ENCODE measurements around the gene FARP1.

The FARP1 gene

DNA sequence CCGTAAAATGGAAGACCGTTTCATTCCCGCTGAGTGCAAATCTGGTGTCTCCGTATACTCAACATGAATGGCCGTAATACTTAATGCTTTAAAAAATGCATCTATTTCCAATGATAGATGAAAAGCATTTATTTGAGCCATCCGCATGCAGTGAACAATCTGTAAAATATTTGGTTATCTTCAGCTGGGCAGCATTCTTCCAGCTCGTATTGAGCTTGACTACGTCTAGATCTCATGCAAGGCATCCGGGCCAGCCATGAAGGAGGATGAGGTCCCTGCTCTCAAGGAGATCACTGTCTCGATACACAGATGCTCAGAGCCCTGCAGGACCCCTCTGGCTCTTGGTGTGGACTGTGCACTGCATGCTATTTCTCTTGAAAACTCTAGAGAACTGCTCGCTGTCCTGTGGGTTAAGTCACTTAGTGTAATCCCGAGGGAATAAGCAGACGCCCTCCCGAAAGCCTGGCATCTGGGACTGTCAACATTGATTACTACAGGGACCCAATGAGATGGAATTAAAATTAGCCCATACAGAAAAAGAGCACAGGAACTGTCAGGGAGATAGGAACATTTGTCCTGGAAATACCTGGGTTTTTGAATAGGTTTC, 146.5 kb downstream of the FARP1 start:
- DNase-seq = no peak

DNA sequence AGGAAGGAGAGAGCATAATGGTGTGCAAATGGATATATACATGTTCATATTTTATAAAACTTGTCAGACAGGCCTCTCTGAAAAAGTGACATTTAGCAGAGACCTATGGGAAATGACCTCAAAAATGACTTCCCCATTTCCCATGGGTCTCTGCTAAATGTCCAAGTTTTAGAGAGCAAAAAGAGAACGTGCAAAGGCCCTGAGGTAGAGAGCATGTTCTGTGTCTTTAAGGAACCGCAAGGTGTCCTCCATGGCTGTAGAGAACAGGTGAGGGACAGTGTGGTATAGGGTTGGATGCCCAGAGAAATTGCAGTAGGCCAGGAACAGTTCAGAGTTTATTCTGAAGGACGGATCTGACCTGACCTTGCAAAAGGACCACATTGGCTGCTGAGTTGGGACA, 147.4 kb downstream of the FARP1 start:
- DNase-seq = no peak

DNA sequence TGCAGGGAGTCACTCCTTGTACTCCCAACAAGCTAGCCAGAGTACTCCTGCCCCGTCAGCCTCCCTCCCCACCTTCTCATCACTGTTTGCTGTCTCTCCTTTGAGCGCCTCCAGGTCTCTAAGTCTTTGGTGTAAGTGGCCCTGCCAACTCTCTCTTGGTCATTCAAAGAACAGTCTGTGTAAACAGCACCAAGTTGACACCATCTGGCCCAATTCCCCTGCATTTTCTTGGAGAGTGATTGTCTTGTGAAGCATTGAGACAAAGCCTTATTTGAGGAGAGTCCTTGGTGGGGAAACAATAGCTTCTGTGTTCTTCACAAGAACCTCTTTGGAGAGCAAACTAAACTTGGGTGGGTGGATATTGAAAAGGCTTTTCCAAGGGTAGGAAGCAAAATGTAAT, 148.8 kb downstream of the FARP1 start:
- no peak for DNase-seq

DNA sequence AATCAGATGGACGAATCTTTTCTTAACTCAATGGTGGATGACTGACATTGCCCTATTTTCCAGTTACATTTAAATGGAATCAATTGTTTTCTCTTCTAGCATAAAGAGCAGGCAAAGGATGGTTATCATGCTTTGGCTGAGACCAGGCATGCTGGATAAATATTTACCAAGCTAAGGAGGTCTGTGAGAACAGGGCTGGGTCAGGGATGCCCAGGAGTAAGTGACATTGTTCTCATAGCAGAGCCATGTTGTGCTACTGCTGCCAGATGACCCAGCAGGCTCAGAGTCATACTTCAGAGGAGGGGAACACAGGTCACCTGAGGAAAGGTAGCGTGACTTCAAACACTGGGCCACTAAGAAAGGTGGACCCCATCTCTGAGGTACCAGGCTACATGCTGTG, 150.2 kb downstream of the FARP1 start:
- DNase-seq = no peak

DNA sequence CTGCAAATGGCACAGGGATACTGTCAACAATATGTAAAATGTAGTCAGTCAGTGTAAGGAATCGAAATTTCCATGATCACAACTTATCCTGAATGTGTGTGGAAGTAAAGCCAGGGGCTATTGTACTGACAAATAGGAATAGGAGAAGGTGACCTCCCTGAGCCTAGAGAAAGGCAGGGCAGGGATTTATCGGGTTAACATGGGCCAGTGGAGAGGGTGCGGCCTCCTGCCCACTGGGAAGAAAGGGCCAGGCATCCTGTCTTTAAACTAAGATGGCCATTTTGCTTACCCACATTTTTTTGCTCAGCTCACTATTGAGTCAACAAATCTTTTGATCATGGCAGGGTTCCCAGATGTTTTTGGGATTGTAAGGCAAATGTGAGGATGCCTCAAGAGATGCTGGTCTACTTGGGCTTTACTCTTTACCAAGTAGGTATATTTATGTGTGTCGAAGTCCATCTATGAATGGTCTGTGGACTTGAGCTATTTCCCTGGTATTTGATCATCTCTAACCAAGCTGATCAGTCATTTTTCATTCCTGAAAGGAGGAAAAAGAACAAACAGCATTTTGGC, 150.8 kb downstream of the FARP1 start:
- no peak for DNase-seq

DNA sequence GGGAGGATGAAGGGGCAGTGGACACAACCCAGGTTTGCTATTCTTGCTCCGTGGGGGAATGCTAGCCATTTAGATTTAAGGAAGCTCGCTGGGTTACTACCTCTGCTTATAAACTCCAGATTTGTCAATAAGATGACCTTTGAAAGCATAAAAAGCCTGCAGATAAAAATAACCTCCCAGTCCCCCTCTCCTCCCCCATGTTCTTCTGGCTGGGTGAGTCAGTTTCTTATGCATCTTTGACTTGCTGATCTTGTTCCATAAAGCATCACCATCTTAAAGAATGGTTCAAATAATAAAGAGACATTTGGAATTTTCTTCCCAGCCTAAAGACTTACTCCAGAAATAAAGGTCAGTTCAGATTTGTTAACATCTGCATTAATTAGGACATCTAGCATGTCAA, 152.5 kb downstream of the FARP1 start:
- no peak for DNase-seq

DNA sequence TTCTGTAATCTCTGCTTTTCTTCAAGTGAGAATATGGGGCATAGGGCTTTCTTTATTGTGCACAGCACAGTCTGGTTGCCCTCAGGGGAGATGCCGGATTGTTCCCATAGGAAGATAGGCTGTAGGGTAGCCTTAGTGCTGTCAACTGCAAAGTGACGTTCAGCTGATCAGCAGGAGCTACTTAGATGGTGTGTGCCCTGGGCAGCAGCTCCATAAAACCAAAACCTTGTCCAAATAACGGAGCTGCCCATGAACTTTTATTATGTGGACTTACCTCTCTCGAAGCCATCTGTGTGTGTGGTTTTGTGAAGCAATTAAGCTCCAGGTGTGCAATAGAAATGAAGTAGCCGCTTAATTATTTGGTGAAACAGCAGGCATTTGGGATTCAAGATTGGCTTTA, 154.2 kb downstream of the FARP1 start:
- no peak for DNase-seq

DNA sequence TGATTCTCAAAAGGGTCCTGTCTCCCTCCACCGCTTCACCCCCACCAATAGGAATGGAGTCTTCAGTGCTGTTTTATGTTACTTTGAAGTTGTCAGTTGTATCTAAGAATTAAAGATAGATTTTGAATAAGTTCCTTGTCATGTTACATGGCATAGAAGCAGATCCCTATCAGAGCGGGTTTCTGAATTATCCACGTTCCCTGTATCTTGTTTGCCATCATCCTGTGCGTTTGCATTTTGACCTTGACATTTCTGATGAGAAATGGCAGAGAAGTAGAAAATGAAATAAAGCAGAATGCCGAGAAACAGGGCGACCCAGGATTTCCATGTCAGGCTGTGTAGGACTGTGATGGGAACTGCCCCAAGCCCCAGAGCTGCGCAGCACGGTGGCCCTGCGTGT, 154.9 kb downstream of the FARP1 start:
- no peak for DNase-seq

DNA sequence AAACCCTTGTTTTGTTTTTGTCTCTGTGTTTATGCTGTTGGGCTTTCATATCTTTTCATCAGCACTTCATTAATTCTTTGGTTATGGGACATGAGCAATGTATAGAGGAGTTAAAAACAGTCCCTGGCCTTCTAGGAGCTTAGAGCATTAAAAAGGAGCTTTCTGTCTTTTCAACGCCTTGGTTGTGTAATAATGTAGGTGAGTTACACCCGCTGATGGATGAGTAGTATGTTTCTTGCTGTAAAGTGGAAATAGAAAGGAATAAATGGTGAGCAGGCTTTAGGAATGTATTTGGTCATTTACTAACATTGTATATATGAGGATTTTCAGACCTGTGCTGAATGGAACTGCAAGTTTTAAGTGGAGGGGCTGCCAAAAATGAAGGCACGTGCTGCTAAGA, 155.7 kb downstream of the FARP1 start:
- DNase-seq = no peak

DNA sequence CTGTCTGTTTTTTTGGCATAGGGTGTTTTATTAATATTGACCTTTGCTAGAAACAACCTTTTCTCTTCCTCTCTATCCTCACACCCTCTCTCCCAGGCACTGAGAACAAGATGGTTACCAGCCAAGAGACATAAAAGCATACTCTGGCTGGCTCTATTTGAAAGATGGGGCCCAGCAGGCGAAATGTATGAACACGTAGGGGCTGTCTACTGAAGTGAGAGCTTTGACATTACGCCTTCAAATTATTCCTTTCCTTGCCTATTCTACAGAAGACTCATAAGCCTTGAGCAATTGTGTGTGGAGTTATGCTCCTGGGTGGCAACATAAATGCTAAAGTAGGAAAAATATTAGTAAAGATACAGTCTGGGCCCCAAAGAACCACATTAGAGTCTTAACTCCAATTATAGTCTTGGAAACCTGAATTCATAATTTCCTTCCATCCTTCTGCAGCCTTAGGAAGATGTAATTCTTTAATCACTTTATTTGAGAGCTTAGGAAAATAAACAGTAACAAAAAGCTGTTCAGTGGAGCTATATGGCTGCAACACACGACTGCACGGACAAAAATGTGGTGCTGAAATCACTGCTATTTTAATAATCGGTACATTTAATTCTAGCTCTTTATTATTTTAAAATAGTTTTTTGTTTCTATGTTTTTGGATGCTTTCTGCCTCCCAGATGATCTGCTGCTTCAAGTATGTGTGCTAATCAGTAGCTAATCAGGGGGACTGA, 156.5 kb downstream of the FARP1 start:
- DNase-seq = no peak

DNA sequence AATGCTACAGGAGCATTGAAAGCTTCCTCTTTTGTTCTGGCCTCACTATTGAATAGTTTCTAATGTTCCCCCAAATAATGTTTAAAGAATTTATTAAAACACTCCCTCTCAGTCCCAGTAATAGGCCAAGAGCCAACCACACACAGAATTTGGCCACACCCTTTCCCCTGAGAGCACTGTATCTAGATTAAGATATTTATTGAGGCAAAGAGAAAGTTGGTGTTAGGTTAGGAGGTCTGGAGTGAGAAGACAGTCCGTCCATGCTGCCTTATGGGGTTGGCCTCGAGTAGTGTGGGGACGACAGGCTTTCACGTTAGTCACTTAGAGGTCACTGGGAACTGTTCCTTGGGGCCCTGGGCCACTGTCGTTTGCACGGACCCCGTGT, 157.1 kb downstream of the FARP1 start:
- DNase-seq = no peak

DNA sequence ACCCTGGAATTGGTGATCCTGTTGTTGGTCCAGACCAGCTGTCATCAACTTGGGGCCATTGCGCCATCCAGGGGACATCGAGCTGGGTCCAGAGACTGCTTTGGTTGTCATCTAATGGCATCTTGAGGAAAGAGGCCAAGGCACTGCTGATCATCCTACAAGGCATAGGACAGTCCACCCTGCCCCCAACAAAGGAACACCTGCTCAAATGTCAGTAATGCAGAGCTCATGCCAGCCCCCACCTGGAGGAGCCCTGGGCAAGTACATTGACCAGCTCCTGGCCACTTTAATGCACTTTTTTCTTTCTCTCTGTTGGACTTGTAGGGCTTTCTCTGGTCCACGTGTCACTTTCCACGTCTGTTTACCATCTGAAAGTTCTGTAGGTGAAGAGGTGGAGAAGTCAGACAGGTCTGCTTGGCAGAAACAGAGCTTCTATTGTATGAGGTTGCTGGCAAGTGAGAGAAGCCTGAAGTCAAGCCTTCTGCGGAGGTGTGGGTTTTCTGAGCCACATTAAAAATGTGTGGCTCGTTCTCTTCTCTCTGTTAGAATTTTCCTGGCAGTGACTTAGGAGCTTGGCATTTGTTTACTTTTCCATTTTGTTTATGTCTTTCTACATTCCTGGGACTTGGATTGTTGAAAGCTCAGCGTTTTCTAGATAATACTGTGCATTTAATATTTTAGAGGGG, 158.2 kb downstream of the FARP1 start:
- no peak for DNase-seq

DNA sequence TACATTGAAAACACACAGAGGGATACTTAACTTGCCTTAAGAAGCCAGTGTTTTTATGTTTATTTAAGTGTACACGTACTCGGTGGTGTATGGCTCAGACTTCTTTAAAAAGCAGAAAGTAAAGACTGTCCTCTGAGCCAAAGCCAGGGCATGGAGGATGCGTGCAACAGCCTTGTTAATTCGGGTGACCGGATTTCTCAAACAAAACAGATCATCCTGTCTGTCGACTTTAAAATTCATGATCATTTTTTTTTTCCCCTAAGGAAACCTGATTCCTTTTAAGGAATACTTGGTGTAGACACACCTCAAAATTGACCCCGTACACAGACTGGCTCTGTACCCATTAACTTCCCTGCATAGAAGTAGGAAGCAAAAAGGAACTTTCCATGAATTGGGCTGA, 158.8 kb downstream of the FARP1 start:
- DNase-seq = no peak

DNA sequence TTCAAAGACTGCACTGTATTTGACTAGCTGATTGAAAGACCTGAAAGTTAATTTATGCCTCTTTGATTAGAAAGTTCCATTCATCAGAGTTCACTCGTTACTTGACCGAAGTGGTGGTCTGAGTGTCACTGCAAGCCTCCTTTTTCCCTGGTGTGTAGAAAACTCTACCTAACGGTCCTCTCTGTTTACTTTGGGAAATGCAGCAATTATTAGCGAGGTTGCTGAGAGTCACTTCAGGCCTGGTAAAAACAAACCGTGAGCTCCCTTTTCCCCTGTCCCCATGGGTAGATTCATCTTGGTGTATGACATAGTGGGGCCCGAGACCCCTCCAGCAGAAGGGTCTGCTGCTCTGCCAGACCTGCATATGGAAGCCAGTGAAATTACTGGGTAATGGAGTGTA, 161.0 kb downstream of the FARP1 start:
- no peak for DNase-seq

DNA sequence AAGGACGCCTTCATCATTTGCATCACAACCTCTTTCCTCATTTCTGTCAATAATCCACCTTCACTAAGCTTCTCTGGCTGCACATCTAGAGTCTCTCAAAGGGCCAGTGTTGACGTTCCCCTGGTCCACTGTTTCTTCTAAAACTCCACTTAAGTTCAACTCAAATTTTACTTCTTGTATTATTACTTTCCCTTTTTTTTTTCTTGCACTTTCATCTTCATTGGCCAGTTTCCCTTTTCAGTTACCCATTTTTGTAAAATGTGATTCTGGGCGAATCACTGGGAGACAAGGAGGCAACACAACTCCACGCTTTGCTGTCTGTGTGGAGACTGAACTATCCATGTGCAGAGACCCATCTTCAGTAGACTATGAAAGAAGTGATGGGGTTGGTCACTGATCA, 162.8 kb downstream of the FARP1 start:
- DNase-seq = no peak

DNA sequence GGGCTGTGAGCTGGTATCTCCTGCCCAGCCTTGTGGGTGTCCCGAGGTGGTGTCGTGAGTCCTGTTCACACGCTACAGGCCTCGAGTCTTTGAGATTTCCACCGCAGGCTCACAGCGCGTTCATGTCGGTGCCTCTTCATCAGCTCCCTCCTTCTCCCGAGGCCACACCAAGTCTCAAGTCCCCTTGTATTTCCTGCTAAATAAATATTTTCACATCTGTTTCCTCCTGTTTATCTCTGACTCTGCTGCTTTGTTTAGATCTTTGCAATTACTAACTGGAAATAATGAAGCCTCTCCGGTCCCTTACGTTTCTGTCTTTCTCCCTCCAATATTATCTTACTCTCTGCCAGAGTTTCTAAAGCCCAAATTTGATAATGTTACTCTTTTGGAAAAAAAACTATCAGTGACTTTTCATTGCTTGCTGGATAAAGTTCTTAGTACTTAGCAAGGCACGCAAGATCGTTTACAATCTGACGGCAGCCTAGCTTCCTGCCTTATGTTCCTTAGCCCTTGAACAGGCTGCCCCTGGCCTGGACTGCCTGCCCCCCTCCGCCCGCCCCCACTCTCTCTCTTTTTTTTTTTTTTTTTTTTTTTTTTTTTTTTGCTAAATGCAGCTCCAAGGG, 164.7 kb downstream of the FARP1 start:
- no peak for DNase-seq

DNA sequence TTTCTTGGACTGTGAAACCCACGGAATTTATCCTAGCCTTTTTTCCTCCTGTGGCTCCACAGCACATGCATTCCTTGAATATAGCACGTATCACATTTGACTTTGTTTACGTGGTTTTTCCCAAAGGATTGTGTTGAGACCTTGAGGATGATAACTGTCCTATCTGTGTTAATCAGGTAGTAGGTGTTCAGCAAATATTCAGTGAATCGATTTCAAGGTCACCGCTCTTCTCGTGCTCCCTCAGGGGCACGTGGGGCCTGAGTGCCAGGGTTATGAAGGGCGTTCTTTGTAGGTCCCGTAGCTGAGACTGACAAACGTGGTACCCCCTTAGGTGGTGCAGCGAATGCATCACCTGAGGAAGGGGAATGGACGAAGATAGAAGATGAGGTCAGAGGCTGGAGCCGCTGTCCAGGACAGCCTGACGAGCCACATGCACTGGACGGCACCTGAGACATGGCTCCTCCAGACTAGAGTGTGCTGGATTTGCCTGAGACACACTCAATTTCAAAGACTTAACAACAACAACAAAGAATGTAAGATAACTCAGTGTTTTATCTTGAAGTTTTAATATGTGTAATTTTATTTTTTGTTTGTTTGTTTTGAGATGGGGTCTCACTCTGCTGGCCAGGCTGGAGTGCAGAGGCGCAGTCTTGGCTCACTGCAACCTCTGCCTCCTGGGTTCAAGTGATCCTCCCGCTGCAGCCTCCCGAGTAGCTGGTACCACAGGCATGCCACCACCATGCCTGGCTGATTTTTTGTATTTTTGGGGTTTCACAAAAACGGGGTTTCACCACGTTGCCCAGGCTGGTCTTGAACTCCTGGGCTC, 165.4 kb downstream of the FARP1 start:
- no peak for DNase-seq

DNA sequence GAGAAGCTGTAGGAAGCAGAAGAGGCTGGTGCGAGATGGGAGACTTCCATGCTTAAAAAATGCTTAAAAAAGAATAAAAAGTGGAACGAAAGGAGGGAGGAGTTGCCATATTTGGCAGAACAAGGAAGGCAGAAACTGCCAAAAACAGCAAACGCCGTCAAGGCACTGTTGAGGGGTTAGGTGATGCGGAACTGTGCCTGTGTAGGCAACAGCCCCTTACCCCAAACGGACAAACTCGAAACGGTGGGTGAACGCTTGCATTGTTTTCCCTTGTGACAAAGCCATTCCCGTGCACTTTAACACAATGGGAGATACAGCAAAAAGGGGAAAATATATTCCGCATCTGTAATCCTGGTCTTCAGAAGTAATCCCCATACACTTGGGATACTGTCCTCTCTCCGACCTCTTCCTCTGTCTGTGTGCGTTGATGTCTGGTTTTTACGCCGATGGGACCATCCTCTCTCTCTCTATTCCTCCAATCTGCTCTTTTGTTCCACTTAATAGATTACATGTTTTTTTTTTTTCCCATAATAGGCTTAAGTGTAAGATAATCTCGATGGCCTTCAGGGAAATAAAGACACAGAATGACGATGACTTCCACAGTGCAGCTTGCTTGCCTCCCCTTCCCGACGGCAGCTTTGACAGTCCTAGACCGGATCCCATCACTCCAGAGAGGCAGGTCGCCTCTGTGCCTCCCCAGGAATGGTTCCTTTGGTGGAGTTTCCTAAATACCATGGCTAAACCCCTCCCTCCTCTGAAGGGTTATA, 166.9 kb downstream of the FARP1 start:
- no peak for DNase-seq

DNA sequence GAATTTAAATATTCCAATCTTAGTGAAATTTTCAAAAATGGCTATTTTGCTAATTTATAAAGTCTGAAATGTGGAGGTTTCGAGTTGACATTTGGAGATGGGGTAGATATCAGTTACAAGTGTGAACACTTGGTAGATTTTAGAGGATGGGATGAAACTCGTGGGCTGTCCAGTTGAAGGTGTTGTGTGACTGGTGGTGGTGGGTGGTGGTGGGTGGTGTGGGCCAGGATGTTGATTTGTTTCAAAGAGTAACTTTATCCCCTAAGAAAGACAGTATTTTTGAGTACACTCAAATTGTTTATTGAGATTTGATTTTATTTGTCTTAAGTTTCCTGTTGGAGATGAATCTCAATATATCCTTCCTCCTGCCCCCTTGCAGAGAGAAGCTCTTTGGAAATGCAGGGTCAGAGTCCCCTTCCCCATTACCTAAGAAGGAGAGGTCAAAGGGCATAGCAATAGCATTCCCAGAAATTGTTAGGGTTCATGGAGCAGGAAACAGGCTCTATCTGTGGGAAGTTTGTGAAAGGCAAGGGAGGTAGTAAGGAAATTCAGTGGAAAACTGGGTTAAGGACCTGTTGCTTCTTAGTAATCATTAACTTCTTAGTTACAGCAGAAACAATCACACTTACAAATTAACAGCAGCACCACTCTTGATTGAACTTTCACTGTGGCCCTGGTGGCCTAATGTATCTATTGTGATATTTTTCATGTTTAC, 167.7 kb downstream of the FARP1 start:
- DNase-seq = no peak

DNA sequence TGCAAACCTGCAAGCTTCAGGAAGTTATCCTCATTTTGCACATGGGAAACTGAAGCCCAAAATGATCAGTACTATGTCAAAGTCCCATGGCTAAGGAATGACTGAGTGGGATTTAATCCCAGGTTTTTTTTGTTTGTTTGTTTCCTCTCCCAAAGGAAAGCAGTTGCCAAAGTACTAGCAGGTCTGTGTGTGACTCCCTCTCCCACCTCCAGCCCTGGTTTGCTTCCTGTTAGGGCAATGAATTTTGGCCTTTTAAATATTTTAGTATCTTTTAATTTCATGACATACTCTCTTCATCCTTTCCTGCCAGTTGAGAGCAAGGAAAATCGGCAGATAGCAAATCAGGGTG, 168.3 kb downstream of the FARP1 start:
- DNase-seq = no peak

DNA sequence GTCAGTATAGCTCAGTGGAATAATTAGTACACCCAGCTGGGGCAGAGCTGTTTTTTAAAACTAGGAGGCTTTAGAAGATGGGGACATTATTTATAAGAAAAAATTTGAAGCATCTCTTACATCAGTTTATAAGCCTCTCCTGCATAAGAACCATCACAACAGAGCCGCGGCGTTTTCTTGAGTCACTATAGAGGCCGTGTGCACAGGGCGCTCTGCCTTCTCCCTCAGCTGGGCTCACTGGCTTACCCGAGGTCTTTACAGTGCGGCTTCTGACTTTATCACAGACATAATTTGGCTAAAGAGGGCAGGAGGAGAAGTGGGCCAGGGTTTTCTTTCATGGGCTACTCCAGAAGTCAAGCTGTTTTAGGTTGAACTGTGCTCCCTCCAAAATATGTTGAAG, 169.7 kb downstream of the FARP1 start:
- DNase-seq = no peak

All from activated naive CD4-positive, alpha-beta T cell treated with anti-CD3 and anti-CD28 coated beads, Interleukin-2, amount 50 U/mL, for 16 hours (primary cell).